Measurements from ENCODE around the gene PDPK1. TPM values are rescaled to one million over a fixed set of nuclear protein-coding genes. Genes with fewer than 3 reads are reported as not detected.
"Not testable (repeated sequence)": the region's sequence is repeated elsewhere in the genome, so short reads cannot be mapped to it uniquely, and the experiment has no call there.

PDPK1 gene
- total and polyA plus RNA-seq, 2 of the 4 experiments (the other 2 are of a cell fraction), result 10.6 to 27.3 TPM

GRCh38 chr16:2551420-2551889 lies 13.6 kb downstream of the PDPK1 start:
- H4K20me1 ChIP-seq (ENCODE audit: insufficient read depth, low read length); H2BK120ac ChIP-seq (ENCODE audit: low read depth, low read length); H2BK20ac ChIP-seq (ENCODE audit: low read depth, low read length); H4K5ac ChIP-seq (ENCODE audit: low read depth, low read length); H3K23ac ChIP-seq (ENCODE audit: low read depth, low read length); POLR2A ChIA-PET (ENCODE audit: unreplicated experiment); H2BK5ac ChIP-seq (ENCODE audit: low read depth, low read length, poor library complexity, severe bottlenecking); H3K9me3 ChIP-seq (ENCODE audit: control insufficient read depth, insufficient read depth, low read length); H3K27ac ChIP-seq (ENCODE audit: insufficient read depth, low read length); ATAC-seq (ENCODE audit: low read depth); H4K91ac ChIP-seq (ENCODE audit: insufficient read depth, low read depth, low read length); H2AK9ac ChIP-seq (replicated peaks; ENCODE audit: low read depth, low read length, poor library complexity); H2BK15ac ChIP-seq (ENCODE audit: low read depth, low read length); H3K4me2 ChIP-seq (ENCODE audit: low read depth, low read length); in situ Hi-C loops (cut with MboI; ENCODE audit: low sequenced_read_pairs); H3K9ac ChIP-seq (ENCODE audit: low read depth, low read length); H3K36me3 ChIP-seq (ENCODE audit: control insufficient read depth, insufficient read depth, low read length); H3K14ac ChIP-seq (replicated peaks; ENCODE audit: low read depth, low read length); H3K56ac ChIP-seq (ENCODE audit: extremely low read depth, insufficient read depth, low read length); H3K79me1 ChIP-seq (ENCODE audit: low read depth in 1 of 2, low read length in 2 of 2); H3K18ac ChIP-seq (ENCODE audit: low read depth, low read length); H2AFZ ChIP-seq (replicated peaks; ENCODE audit: low read length, poor library complexity); dilution Hi-C loops (cut with HindIII; ENCODE audit: low sequenced_read_pairs, unreplicated experiment); H3K4me3 ChIP-seq (ENCODE audit: insufficient read depth, low read depth, low read length); intact Hi-C loops (cut with micrococcal nuclease); BruUV-seq (replicated peaks); H2AK5ac ChIP-seq (ENCODE audit: low read depth, low read length); DNase-seq; H3K9me1 ChIP-seq (ENCODE audit: insufficient read depth, low read length); H3K27me3 ChIP-seq (ENCODE audit: control insufficient read depth, insufficient read depth, low read length); H3K4me1 ChIP-seq (ENCODE audit: control insufficient read depth, insufficient read depth, low read length); H3K4ac ChIP-seq (ENCODE audit: low read depth, low read length): not testable (repeated sequence)
- TF ChIP-seq CEBPB (IDR thresholded peaks at IDR 0.05; ENCODE audit: low read depth, low read length), result peak; percentile 79
- CTCF ChIA-PET, result interaction anchor here (0.6 to 0.7 kb wide), 3 partner anchors 44 to 324 kb away, joined by 4 to 5 read pairs (median 5); no protein-coding TSS in a partner anchor
- 0 out of 4 replicates have a peak overlapping the region, but pooled peaks of 1 of the 2 experiments have one; percentile 16 for H4K8ac ChIP-seq (ENCODE audit: low read depth in 2 of 2, low read length in 2 of 2)
- 100% methylated on average over 1 of the region's 17 CpGs; no CpG with 5 or more reads in 1 of the 2 experiments for WGBS, 2 experiments (ENCODE audit: extremely low coverage in 2 of 2, insufficient read length in 1 of 2)

DNA sequence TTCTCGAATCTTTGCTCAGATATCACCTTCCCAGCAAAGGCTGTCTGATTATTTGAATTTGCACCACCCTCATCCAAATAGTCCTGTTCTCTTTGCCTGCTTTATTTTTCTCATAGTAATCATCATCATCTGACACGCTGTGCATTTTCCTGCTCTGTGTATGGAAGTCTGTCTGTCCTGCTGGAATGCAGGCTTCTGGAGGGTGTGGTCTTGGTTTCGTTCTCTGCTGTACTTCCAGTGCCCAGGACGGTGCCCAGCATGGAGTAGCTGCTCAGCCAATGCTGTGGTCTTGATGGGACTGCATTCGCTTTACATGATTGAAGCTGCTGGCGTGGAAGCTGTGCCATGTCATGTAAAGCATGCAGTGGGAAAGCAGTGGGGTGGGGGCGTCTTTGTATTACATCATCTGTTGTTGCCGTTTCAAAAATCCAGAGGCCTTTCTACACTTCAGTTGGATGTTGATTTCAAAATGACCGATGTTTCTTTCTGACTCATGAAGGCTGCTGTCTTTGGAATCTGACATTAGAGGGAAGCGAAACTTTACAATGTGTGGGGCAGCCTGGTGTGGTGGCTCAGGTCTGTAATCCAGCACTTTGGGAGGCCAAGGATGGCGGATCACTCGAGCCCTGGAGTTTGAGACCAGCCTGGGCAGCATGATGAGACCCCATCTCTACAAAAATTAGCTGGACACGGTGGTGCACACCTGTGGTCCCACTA lies 17.0 kb downstream of the PDPK1 start:
- H3K9ac ChIP-seq (ENCODE audit: low read depth, low read length); DNase-seq; H2AFZ ChIP-seq (replicated peaks; ENCODE audit: low read length, poor library complexity); H2BK20ac ChIP-seq (ENCODE audit: low read depth, low read length); H3K4ac ChIP-seq (ENCODE audit: low read depth, low read length); H3K79me1 ChIP-seq (ENCODE audit: low read depth in 1 of 2, low read length in 2 of 2); H2AK5ac ChIP-seq (ENCODE audit: low read depth, low read length); H3K27ac ChIP-seq (ENCODE audit: insufficient read depth, low read length); H3K18ac ChIP-seq (ENCODE audit: low read depth, low read length); H4K5ac ChIP-seq (ENCODE audit: low read depth, low read length); H3K36me3 ChIP-seq (ENCODE audit: control insufficient read depth, insufficient read depth, low read length); H4K91ac ChIP-seq (ENCODE audit: insufficient read depth, low read depth, low read length); H4K8ac ChIP-seq (ENCODE audit: low read depth in 2 of 2, low read length in 2 of 2); H2BK5ac ChIP-seq (ENCODE audit: low read depth, low read length, poor library complexity, severe bottlenecking); H3K14ac ChIP-seq (replicated peaks; ENCODE audit: low read depth, low read length); POLR2A ChIA-PET (ENCODE audit: unreplicated experiment); H3K4me1 ChIP-seq (ENCODE audit: control insufficient read depth, insufficient read depth, low read length); H2AK9ac ChIP-seq (replicated peaks; ENCODE audit: low read depth, low read length, poor library complexity); in situ Hi-C loops (cut with MboI; ENCODE audit: low sequenced_read_pairs); CTCF ChIA-PET; H4K20me1 ChIP-seq (ENCODE audit: insufficient read depth, low read length); H3K9me1 ChIP-seq (ENCODE audit: insufficient read depth, low read length); intact Hi-C loops (cut with micrococcal nuclease); H3K4me3 ChIP-seq (ENCODE audit: insufficient read depth, low read depth, low read length); H3K9me3 ChIP-seq (ENCODE audit: control insufficient read depth, insufficient read depth, low read length); H3K27me3 ChIP-seq (ENCODE audit: control insufficient read depth, insufficient read depth, low read length); H2BK15ac ChIP-seq (ENCODE audit: low read depth, low read length); dilution Hi-C loops (cut with HindIII; ENCODE audit: low sequenced_read_pairs, unreplicated experiment); H3K56ac ChIP-seq (ENCODE audit: extremely low read depth, insufficient read depth, low read length); H3K4me2 ChIP-seq (ENCODE audit: low read depth, low read length); H3K23ac ChIP-seq (ENCODE audit: low read depth, low read length); H2BK120ac ChIP-seq (ENCODE audit: low read depth, low read length): not testable (repeated sequence)
- no CpG with 5 or more reads among the region's 13 CpGs for WGBS, 2 experiments (ENCODE audit: extremely low coverage in 2 of 2, insufficient read length in 1 of 2)
- TSS peak; percentile 77 for BruUV-seq (replicated peaks)
- peak; percentile 74 for ATAC-seq (ENCODE audit: low read depth)

Data from IMR-90 (cell line).